ENCODE results near the gene PAQR8. TPM values are rescaled to one million over a fixed set of nuclear protein-coding genes. Genes with fewer than 3 reads are reported as not detected.

PAQR8 gene
- total and polyA plus RNA-seq, 3 experiments from 2014 or later, result 10.2 to 17.9 (median 11.7) TPM

GRCh38 chr6:52336919-52337561, 24.9 kb upstream of the PAQR8 start:
- H3K27ac ChIP-seq (ENCODE audit: low read depth, low read length), result no peak overlapping the region
- ChIA-PET POLR2A (no interaction called here), CTCF (interaction anchor here (1.7 kb wide), 1 partner anchor 52 kb away, joined by 3 read pairs; the partner anchor contains the start of gene MCM3)
- no peaks in the 10 kb centered on the region for H3K36me3 ChIP-seq (ENCODE audit: insufficient read depth, low read length)
- Mint-ChIP-seq H3K36me3 (peaks cover 0 to 1% (median 0%) of the 10 kb centered on the region in 3 donors), H3K27me3 (no peaks in the 10 kb centered on the region), H3K27ac (peak overlapping the region in 7 of 8 donors; percentile 2 to 92 (median 58)), H3K9me3 (no peaks in the 10 kb centered on the region), H3K4me1 (peaks cover 55 to 73% (median 63%) of the 10 kb centered on the region in 3 donors), H3K4me3 (no peak overlapping the region)
- peaks cover 66% of the 10 kb centered on the region for H3K4me1 ChIP-seq (ENCODE audit: insufficient read depth, low read length)
- DNase-seq, result no peak
- no peaks in the 10 kb centered on the region for H3K27me3 ChIP-seq (ENCODE audit: insufficient read depth, low read length, poor library complexity, severe bottlenecking)
- no peaks in the 10 kb centered on the region for H3K9me3 ChIP-seq (ENCODE audit: low read length)
- no peak overlapping the region for H3K4me3 ChIP-seq (ENCODE audit: low read length)

GRCh38 chr6:52337633-52338290, 24.2 kb upstream of the PAQR8 start:
- Histone ChIP-seq H3K4me3 (ENCODE audit: low read length) (no peak overlapping the region), H3K27me3 (ENCODE audit: insufficient read depth, low read length, poor library complexity, severe bottlenecking) (no peaks in the 10 kb centered on the region), H3K27ac (ENCODE audit: low read depth, low read length) (no peak overlapping the region), H3K9me3 (ENCODE audit: low read length) (no peaks in the 10 kb centered on the region), H3K4me1 (ENCODE audit: insufficient read depth, low read length) (peaks cover 62% of the 10 kb centered on the region), H3K36me3 (ENCODE audit: insufficient read depth, low read length) (no peaks in the 10 kb centered on the region)
- CTCF ChIA-PET, result interaction anchor here (0.7 to 1.7 kb wide), 3 partner anchors 9 to 53 kb away, joined by 3 read pairs; partner anchors contain the start of gene MCM3
- POLR2A ChIA-PET, result no interaction called here
- Mint-ChIP-seq H3K27me3 (no peaks in the 10 kb centered on the region), H3K36me3 (no peaks in the 10 kb centered on the region), H3K4me3 (peak overlapping the region in 1 of 7 donors; percentile 33), H3K9me3 (no peaks in the 10 kb centered on the region), H3K27ac (peak overlapping the region in 6 of 8 donors; percentile 48 to 92 (median 80)), H3K4me1 (peaks cover 51 to 69% (median 58%) of the 10 kb centered on the region in 3 donors)
- DNase-seq, result no peak

- H3K36me3 Mint-ChIP-seq, result no peaks in the 10 kb centered on the region
- Histone ChIP-seq H3K27me3 (ENCODE audit: insufficient read depth, low read length, poor library complexity, severe bottlenecking) (no peaks in the 10 kb centered on the region), H3K4me3 (ENCODE audit: low read length) (no peak overlapping the region), H3K4me1 (ENCODE audit: insufficient read depth, low read length) (peaks cover 34% of the 10 kb centered on the region), H3K36me3 (ENCODE audit: insufficient read depth, low read length) (no peaks in the 10 kb centered on the region), H3K9me3 (ENCODE audit: low read length) (no peaks in the 10 kb centered on the region), H3K27ac (ENCODE audit: low read depth, low read length) (no peak overlapping the region)
- peaks cover 26 to 41% (median 31%) of the 10 kb centered on the region in 3 donors for H3K4me1 Mint-ChIP-seq
- H3K27ac Mint-ChIP-seq, result no peak overlapping the region
- DNase-seq, result no peak
- peaks cover 0 to 3% of the 10 kb centered on the region in 2 donors for H3K27me3 Mint-ChIP-seq
- ChIA-PET POLR2A (no interaction called here), CTCF (interaction anchor here (1.1 to 1.4 kb wide), 3 partner anchors 11 to 54 kb away, joined by 3 to 4 read pairs (median 3); no protein-coding TSS in a partner anchor)
- no peak overlapping the region for H3K4me3 Mint-ChIP-seq
- no peaks in the 10 kb centered on the region for H3K9me3 Mint-ChIP-seq
Observed at GRCh38 chr6:52340603-52340880, 21.4 kb upstream of the PAQR8 start.

GRCh38 chr6:52341561-52342260, 20.2 kb upstream of the PAQR8 start:
- no peak for DNase-seq
- no peak overlapping the region for H3K4me3 ChIP-seq (ENCODE audit: low read length)
- H3K9me3 Mint-ChIP-seq, result no peaks in the 10 kb centered on the region
- no peak overlapping the region for H3K4me3 Mint-ChIP-seq
- H3K27me3 ChIP-seq (ENCODE audit: insufficient read depth, low read length, poor library complexity, severe bottlenecking), result no peaks in the 10 kb centered on the region
- H3K4me1 ChIP-seq (ENCODE audit: insufficient read depth, low read length), result peaks cover 23% of the 10 kb centered on the region
- H3K27me3 Mint-ChIP-seq, result peaks cover 0 to 3% of the 10 kb centered on the region in 2 donors
- H3K9me3 ChIP-seq (ENCODE audit: low read length), result no peaks in the 10 kb centered on the region
- no peaks in the 10 kb centered on the region for H3K36me3 Mint-ChIP-seq
- ChIA-PET CTCF (interaction anchor here (1.1 kb wide), 1 partner anchor 31 kb away, joined by 3 read pairs; no protein-coding TSS in a partner anchor), POLR2A (no interaction called here)
- H3K27ac ChIP-seq (ENCODE audit: low read depth, low read length), result peak overlapping the region; percentile 22
- H3K4me1 Mint-ChIP-seq, result peaks cover 16 to 29% (median 21%) of the 10 kb centered on the region in 3 donors
- H3K36me3 ChIP-seq (ENCODE audit: insufficient read depth, low read length), result no peaks in the 10 kb centered on the region
- H3K27ac Mint-ChIP-seq, result peak overlapping the region in 2 of 8 donors; percentile 28 to 78

- no peak overlapping the region for H3K4me3 ChIP-seq (ENCODE audit: low read length)
- H3K4me3 Mint-ChIP-seq, result no peak overlapping the region
- no peaks in the 10 kb centered on the region for H3K36me3 ChIP-seq (ENCODE audit: insufficient read depth, low read length)
- H3K36me3 Mint-ChIP-seq, result no peaks in the 10 kb centered on the region
- POLR2A ChIA-PET, result no interaction called here
- peaks cover 7 to 11% (median 9%) of the 10 kb centered on the region in 3 donors for H3K4me1 Mint-ChIP-seq
- peaks cover 0 to 3% of the 10 kb centered on the region in 2 donors for H3K27me3 Mint-ChIP-seq
- peaks cover 10% of the 10 kb centered on the region for H3K4me1 ChIP-seq (ENCODE audit: insufficient read depth, low read length)
- H3K27ac ChIP-seq (ENCODE audit: low read depth, low read length), result no peak overlapping the region
- no peak for DNase-seq
- CTCF ChIA-PET, result interaction anchor here (1.0 kb wide), 1 partner anchor 11 kb away, joined by 4 read pairs; no protein-coding TSS in a partner anchor
- no peaks in the 10 kb centered on the region for H3K9me3 Mint-ChIP-seq
- no peaks in the 10 kb centered on the region for H3K27me3 ChIP-seq (ENCODE audit: insufficient read depth, low read length, poor library complexity, severe bottlenecking)
- H3K27ac Mint-ChIP-seq, result no peak overlapping the region
- H3K9me3 ChIP-seq (ENCODE audit: low read length), result no peaks in the 10 kb centered on the region
Observed at GRCh38 chr6:52345311-52345710, 16.6 kb upstream of the PAQR8 start.

GRCh38 chr6:52346503-52346902, 15.4 kb upstream of the PAQR8 start:
- DNase-seq, result no peak
- H3K4me1 Mint-ChIP-seq, result peaks cover 11 to 21% (median 14%) of the 10 kb centered on the region in 3 donors
- peaks cover 0 to 3% of the 10 kb centered on the region in 2 donors for H3K27me3 Mint-ChIP-seq
- no peak overlapping the region for H3K4me3 ChIP-seq (ENCODE audit: low read length)
- no peak overlapping the region for H3K27ac Mint-ChIP-seq
- H3K9me3 ChIP-seq (ENCODE audit: low read length), result no peaks in the 10 kb centered on the region
- H3K36me3 Mint-ChIP-seq, result no peaks in the 10 kb centered on the region
- no peak overlapping the region for H3K27ac ChIP-seq (ENCODE audit: low read depth, low read length)
- peaks cover 17% of the 10 kb centered on the region for H3K4me1 ChIP-seq (ENCODE audit: insufficient read depth, low read length)
- H3K27me3 ChIP-seq (ENCODE audit: insufficient read depth, low read length, poor library complexity, severe bottlenecking), result no peaks in the 10 kb centered on the region
- no peaks in the 10 kb centered on the region for H3K9me3 Mint-ChIP-seq
- no peak overlapping the region for H3K4me3 Mint-ChIP-seq
- H3K36me3 ChIP-seq (ENCODE audit: insufficient read depth, low read length), result no peaks in the 10 kb centered on the region
- ChIA-PET CTCF (no interaction called here), POLR2A (no interaction called here)

- H3K9me3 Mint-ChIP-seq, result no peaks in the 10 kb centered on the region
- H3K27ac Mint-ChIP-seq, result no peak overlapping the region
- no peaks in the 10 kb centered on the region for H3K9me3 ChIP-seq (ENCODE audit: low read length)
- H3K27me3 ChIP-seq (ENCODE audit: insufficient read depth, low read length, poor library complexity, severe bottlenecking), result no peaks in the 10 kb centered on the region
- H3K27me3 Mint-ChIP-seq, result peaks cover 0 to 5% of the 10 kb centered on the region in 2 donors
- H3K4me3 Mint-ChIP-seq, result no peak overlapping the region
- H3K4me1 ChIP-seq (ENCODE audit: insufficient read depth, low read length), result peaks cover 8% of the 10 kb centered on the region
- no peak overlapping the region for H3K4me3 ChIP-seq (ENCODE audit: low read length)
- CTCF ChIA-PET, result interaction anchor here (1.4 kb wide), 1 partner anchor 15 kb away, joined by 3 read pairs; the partner anchor contains the start of gene PAQR8
- no peaks in the 10 kb centered on the region for H3K36me3 ChIP-seq (ENCODE audit: insufficient read depth, low read length)
- no peak for DNase-seq
- H3K27ac ChIP-seq (ENCODE audit: low read depth, low read length), result no peak overlapping the region
- no peaks in the 10 kb centered on the region for H3K36me3 Mint-ChIP-seq
- POLR2A ChIA-PET, result no interaction called here
- peaks cover 4 to 24% (median 6%) of the 10 kb centered on the region in 3 donors for H3K4me1 Mint-ChIP-seq
Observed at GRCh38 chr6:52347818-52348217, 14.1 kb upstream of the PAQR8 start.

- DNase-seq, result no peak
- Histone ChIP-seq H3K9me3 (ENCODE audit: low read length) (no peaks in the 10 kb centered on the region), H3K27ac (ENCODE audit: low read depth, low read length) (no peak overlapping the region), H3K36me3 (ENCODE audit: insufficient read depth, low read length) (no peaks in the 10 kb centered on the region), H3K4me1 (ENCODE audit: insufficient read depth, low read length) (peaks cover 8% of the 10 kb centered on the region), H3K4me3 (ENCODE audit: low read length) (no peak overlapping the region), H3K27me3 (ENCODE audit: insufficient read depth, low read length, poor library complexity, severe bottlenecking) (no peaks in the 10 kb centered on the region)
- CTCF ChIA-PET, result interaction anchor here (1.2 to 1.4 kb wide), 2 partner anchors 10 to 49 kb away, joined by 3 to 4 read pairs; partner anchors contain the start of gene PAQR8
- Mint-ChIP-seq H3K4me3 (no peak overlapping the region), H3K27me3 (peaks cover 0 to 3% of the 10 kb centered on the region in 2 donors), H3K4me1 (peaks cover 4 to 24% (median 6%) of the 10 kb centered on the region in 3 donors), H3K36me3 (no peaks in the 10 kb centered on the region), H3K9me3 (no peaks in the 10 kb centered on the region), H3K27ac (peak overlapping the region in 1 of 8 donors; percentile 30)
- POLR2A ChIA-PET, result interaction anchor here (1.1 kb wide), 1 partner anchor 10 kb away, joined by 4 read pairs; the partner anchor contains the start of gene PAQR8
Observed at GRCh38 chr6:52351879-52352238, 10.1 kb upstream of the PAQR8 start.

All from CD8-positive, alpha-beta memory T cell (primary cell).